Bronchial epithelial cell (primary cell): ENCODE measurements around the gene PC. TPM values are rescaled to one million over a fixed set of nuclear protein-coding genes. Genes with fewer than 3 reads are reported as not detected.

Source experiments
- DNase-seq: peaks from one replicate; pipeline ENCODE4 v3.0.0-alpha.2; 2010; ENCODE audit warnings: low read depth
- FAIRE-seq: peaks from 2 replicates; lab custom pipeline; 2011; peaks lifted over from hg19 to GRCh38; lab: Jason Lieb, UNC
- H3K27me3 ChIP-seq: 2 replicates; pipeline ENCODE4 v1.5.1; 2011; ENCODE audit warnings: low read length; ENCODE audit not compliant: control insufficient read depth, insufficient read depth
- H3K36me3 ChIP-seq: 2 replicates; pipeline ENCODE4 v1.5.1; 2011; ENCODE audit warnings: low read length; ENCODE audit not compliant: control insufficient read depth, insufficient read depth
- H3K4me3 ChIP-seq: 2 replicates; pipeline ENCODE4 v1.5.1; 2011; ENCODE audit warnings: mild to moderate bottlenecking, low read depth, low read length, control low read depth
- total RNA-seq: library from RNA; depleted of rRNA; stranded (reverse); fragments of >200 nt; gene quantifications from 2 replicates; pipeline ENCODE4 v1.2.1, GENCODE V29; 2014
- TF ChIP-seq, protein P1 (sequence below): IDR thresholded peaks from 2 replicates; pipeline ENCODE4 v1.5.1; 2011; ENCODE audit warnings: mild to moderate bottlenecking, moderate library complexity, low read length, control low read depth, inconsistent platforms; ENCODE audit not compliant: insufficient read depth, severe bottlenecking

Gene PC
- total RNA-seq, 1 donor from 2014 or later: 14.2 TPM

DNA sequence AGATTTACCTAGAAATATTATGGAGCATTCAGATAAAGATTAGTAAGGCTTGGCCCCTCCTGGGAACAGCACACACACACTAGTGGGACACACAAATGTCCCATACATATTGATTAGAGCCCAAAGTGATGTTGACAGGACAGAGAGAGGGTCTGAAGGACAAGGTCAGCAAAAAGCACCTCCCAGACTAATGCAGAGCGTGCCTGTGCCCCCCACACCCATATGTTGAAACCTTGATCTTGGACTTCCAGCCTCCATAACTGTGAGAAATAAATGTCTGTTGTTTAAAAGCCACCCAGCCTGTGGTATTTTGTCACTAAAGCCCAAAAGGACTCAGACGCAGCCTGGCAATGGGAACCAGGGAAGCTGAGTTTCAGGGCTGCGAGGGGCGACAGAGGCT lies 73.7 kb downstream of the PC start:
- H3K27me3 ChIP-seq: no peaks in the 10 kb centered on the region
- H3K36me3 ChIP-seq: no peaks in the 10 kb centered on the region
- FAIRE-seq (no peak), DNase-seq (no peak)
- TF ChIP-seq, protein P1, sequence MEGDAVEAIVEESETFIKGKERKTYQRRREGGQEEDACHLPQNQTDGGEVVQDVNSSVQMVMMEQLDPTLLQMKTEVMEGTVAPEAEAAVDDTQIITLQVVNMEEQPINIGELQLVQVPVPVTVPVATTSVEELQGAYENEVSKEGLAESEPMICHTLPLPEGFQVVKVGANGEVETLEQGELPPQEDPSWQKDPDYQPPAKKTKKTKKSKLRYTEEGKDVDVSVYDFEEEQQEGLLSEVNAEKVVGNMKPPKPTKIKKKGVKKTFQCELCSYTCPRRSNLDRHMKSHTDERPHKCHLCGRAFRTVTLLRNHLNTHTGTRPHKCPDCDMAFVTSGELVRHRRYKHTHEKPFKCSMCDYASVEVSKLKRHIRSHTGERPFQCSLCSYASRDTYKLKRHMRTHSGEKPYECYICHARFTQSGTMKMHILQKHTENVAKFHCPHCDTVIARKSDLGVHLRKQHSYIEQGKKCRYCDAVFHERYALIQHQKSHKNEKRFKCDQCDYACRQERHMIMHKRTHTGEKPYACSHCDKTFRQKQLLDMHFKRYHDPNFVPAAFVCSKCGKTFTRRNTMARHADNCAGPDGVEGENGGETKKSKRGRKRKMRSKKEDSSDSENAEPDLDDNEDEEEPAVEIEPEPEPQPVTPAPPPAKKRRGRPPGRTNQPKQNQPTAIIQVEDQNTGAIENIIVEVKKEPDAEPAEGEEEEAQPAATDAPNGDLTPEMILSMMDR: no peak
- no peak overlapping the region for H3K4me3 ChIP-seq

DNA sequence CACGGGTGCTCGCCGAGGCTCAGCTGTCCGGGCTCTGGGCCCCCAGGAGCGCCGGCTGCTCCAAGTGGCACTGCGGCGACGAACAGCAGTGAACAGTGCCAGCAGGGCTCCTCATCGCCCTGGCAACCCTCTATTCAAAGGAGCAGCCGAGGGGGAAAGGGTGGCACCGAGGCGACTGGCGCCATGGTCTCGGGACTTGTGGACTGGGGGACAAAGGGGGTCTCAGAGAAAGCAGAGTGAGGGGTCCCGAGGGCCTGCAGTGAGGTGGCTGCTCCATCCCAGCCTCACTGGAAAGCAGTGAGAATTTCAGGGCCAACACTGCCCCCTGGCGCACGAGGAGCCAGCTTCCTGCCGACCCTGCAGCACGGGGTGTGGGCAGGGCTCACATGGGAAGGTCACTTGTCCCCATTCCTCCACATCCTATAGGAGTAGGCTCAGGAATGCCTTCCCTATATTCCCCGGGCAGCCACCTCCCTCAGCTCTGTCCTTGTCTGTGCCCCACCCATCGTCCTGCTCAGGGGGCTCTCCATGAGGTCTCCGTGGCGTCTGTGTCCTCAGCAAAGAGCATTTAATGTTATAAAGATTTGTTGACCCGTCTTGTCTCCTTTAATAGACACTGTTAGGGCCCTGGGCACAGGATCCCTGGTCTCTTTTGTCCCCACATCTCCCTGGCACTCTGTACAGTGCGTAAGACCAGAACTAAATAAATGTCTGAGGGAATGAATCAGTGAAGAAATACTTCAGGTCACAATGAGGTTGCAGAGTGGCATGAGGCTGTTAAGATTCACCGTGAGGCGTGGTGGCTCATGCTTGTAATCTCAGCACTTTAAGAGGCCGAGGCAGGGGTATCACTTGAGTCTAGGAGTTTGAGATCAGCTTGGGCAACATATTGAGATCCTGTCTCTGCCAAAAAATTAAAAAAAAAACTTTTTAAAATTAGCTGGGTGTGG lies 74.9 kb downstream of the PC start:
- TF ChIP-seq, protein P1: peak; percentile 96
- DNase-seq: peak; percentile 80
- no peak overlapping the region for H3K4me3 ChIP-seq
- FAIRE-seq: peak; percentile 75
- H3K27me3 ChIP-seq: no peaks in the 10 kb centered on the region
- no peaks in the 10 kb centered on the region for H3K36me3 ChIP-seq

DNA sequence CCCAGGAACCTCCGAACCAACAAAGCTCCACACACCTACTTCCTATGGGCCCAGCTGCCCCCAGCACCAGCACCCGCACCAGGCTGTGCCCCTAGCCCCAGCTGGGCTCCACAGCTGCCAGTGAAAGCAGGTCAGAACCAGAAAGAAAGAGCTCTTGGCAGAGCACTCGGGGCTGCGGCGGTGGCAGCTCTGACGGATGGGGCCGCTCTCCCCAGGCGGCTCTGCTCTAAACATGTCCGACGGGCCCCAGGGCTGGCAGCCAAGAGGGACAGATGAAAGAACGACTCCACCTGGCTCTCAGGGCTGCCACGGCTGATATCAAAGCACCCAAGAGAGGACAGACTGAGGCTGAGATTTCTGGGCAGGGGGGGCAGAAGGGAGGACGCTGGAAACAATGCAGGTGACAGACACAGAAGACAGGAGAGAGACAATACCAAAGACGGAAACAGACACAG lies 75.6 kb downstream of the PC start:
- DNase-seq (no peak), FAIRE-seq (no peak)
- no peaks in the 10 kb centered on the region for H3K36me3 ChIP-seq
- H3K4me3 ChIP-seq: no peak overlapping the region
- H3K27me3 ChIP-seq: no peaks in the 10 kb centered on the region
- TF ChIP-seq, protein P1: no peak

DNA sequence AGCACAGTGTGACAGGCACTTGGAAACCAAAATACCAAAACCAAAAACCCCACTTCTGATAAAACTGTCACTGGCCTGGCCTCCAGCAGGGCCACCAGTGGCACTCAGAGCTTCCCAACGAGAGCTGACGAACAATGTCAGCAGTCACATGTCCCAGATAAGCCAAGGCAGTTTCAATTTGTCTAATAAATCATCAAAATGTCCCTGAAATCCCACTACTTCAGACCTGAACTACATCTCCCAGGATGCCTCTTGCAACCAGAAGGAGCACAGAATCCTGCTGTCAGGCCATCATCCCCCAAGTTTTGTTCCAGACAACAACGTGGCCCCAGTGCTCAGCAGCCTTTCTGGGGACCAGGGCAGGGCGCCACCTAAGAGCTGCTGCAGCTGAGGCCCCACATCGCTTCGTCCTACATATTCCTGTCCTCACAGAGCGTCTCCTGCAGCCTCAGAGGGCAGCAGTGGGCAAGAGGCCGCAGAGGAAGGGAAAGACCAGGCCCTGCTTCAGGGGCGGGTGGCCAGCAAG lies 76.2 kb downstream of the PC start:
- H3K27me3 ChIP-seq: no peaks in the 10 kb centered on the region
- H3K36me3 ChIP-seq: no peaks in the 10 kb centered on the region
- TF ChIP-seq, protein P1: no peak
- FAIRE-seq (no peak), DNase-seq (no peak)
- H3K4me3 ChIP-seq: no peak overlapping the region

DNA sequence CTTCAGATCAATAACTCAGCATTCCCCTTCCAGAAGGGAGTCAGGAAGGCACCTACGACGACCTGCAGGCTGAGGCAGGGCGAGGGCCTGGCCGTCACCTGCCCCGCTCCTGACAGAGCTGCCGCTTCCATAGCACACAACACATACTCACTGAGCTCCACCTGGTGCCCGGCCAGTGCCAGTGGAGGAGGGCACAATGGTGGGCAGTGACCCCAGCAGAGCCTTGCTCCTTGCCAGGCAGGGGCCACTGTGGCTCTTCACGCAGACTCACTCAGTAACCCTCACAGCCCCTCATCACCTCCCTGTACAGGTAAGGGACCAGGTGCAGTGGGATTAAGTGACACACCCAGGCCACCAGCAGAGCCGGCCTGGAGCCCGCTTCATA lies 76.7 kb downstream of the PC start:
- TF ChIP-seq, protein P1: no peak
- FAIRE-seq (no peak), DNase-seq (no peak)
- Histone ChIP-seq H3K4me3 (no peak overlapping the region), H3K36me3 (no peaks in the 10 kb centered on the region), H3K27me3 (no peaks in the 10 kb centered on the region)
